DOHH2 (cell line): ENCODE measurements around the gene IFNGR2.

Experiments used
- H3F3A ChIP-seq: fragments of 200-600 bp; sonication (generic), shearing (Covaris generic); 2 replicates; pipeline ENCODE4 v1.6.0; 2016; ENCODE audit warnings: antibody characterized with exemption, mild to moderate bottlenecking; ENCODE audit not compliant: control insufficient read depth, insufficient read depth
- H3K27ac ChIP-seq: fragments of 200-600 bp; sonication (generic); 2 replicates; pipeline ENCODE4 v1.5.1; 2014; ENCODE audit warnings: low read depth, mild to moderate bottlenecking, low read length, moderate library complexity
- H3K27me3 ChIP-seq: fragments of 200-600 bp; sonication (generic); 2 replicates; pipeline ENCODE4 v1.6.1; 2014; ENCODE audit warnings: mild to moderate bottlenecking, low read length, mixed read lengths; ENCODE audit not compliant: control insufficient read depth
- H3K36me3 ChIP-seq: fragments of 200-600 bp; sonication (generic); 2 replicates; pipeline ENCODE4 v1.6.1; 2014; ENCODE audit warnings: mild to moderate bottlenecking, low read length, moderate library complexity, mixed read lengths; ENCODE audit not compliant: control insufficient read depth
- H3K4me1 ChIP-seq: fragments of 200-600 bp; sonication (generic); 2 replicates; pipeline ENCODE4 v1.6.1; 2014; ENCODE audit warnings: mild to moderate bottlenecking, low read length, mixed read lengths; ENCODE audit not compliant: control insufficient read depth
- H3K4me2 ChIP-seq: fragments of 200-600 bp; sonication (generic); 2 replicates; pipeline ENCODE4 v1.6.0; 2014; ENCODE audit warnings: mild to moderate bottlenecking, low read length, moderate library complexity
- H3K4me3 ChIP-seq: fragments of 200-600 bp; sonication (generic); 2 replicates; pipeline ENCODE4 v1.5.1; 2014; ENCODE audit warnings: mild to moderate bottlenecking, low read length, mixed read lengths
- H3K79me2 ChIP-seq: fragments of 200-600 bp; sonication (generic); 2 replicates; pipeline ENCODE4 v1.6.1; 2014; ENCODE audit warnings: mild to moderate bottlenecking, low read length, mixed read lengths; ENCODE audit not compliant: control insufficient read depth
- H3K9me2 ChIP-seq: fragments of 200-600 bp; sonication (generic); replicated peaks from 2 replicates; pipeline ENCODE4 v1.6.1; 2014; ENCODE audit warnings: mild to moderate bottlenecking, low read length, mixed read lengths; ENCODE audit not compliant: control insufficient read depth
- H3K9me3 ChIP-seq: fragments of 200-600 bp; sonication (generic); 2 replicates; pipeline ENCODE4 v1.6.1; 2014; ENCODE audit warnings: antibody characterized with exemption, low read length, mixed read lengths; ENCODE audit not compliant: control insufficient read depth, insufficient read depth
- H4K20me1 ChIP-seq: fragments of 200-600 bp; sonication (generic); 2 replicates; pipeline ENCODE4 v1.6.0; 2014; ENCODE audit warnings: low read depth, mild to moderate bottlenecking, antibody characterized with exemption, low read length, moderate library complexity; ENCODE audit not compliant: control insufficient read depth, insufficient read depth
- CTCF ChIP-seq: fragments of 200-600 bp; sonication (generic); IDR thresholded peaks from one replicate; pipeline ENCODE4 v1.5.1; 2014; ENCODE audit warnings: antibody characterized with exemption, mild to moderate bottlenecking, low read depth, low read length; ENCODE audit not compliant: poor library complexity, severe bottlenecking
- EZH2phosphoT487 ChIP-seq: fragments of 200-600 bp; sonication (generic); IDR thresholded peaks from 2 replicates; pipeline ENCODE4 v1.6.1; 2017; ENCODE audit warnings: borderline replicate concordance, mild to moderate bottlenecking, antibody characterized with exemption, low read length, moderate library complexity, mixed read lengths

The IFNGR2 gene

GRCh38 chr21:33390479-33390878 is 12.7 kb upstream of the IFNGR2 start:
- peaks cover 55% of the 10 kb centered on the region for H3K4me1 ChIP-seq
- H3K4me2 ChIP-seq, result no peak overlapping the region
- no peaks in the 10 kb centered on the region for H3K79me2 ChIP-seq
- H3K27ac ChIP-seq, result no peak overlapping the region
- no peaks in the 10 kb centered on the region for H3K9me3 ChIP-seq
- H3K27me3 ChIP-seq, result no peaks in the 10 kb centered on the region
- no peaks in the 10 kb centered on the region for H3K9me2 ChIP-seq
- H3K36me3 ChIP-seq, result no peaks in the 10 kb centered on the region
- H4K20me1 ChIP-seq, result no peaks in the 10 kb centered on the region
- no peak for TF ChIP-seq CTCF
- TF ChIP-seq EZH2phosphoT487, result no peak
- H3K4me3 ChIP-seq, result no peak overlapping the region
- peaks cover 16% of the 10 kb centered on the region for H3F3A ChIP-seq

- Histone ChIP-seq H3K4me1 (peaks cover 50% of the 10 kb centered on the region), H3K27me3 (no peaks in the 10 kb centered on the region), H3K79me2 (no peaks in the 10 kb centered on the region), H3K27ac (no peak overlapping the region), H3K4me2 (no peak overlapping the region), H3F3A (peaks cover 13% of the 10 kb centered on the region), H3K9me2 (no peaks in the 10 kb centered on the region), H3K36me3 (no peaks in the 10 kb centered on the region), H3K4me3 (no peak overlapping the region), H4K20me1 (no peaks in the 10 kb centered on the region), H3K9me3 (no peaks in the 10 kb centered on the region)
- TF ChIP-seq EZH2phosphoT487 (no peak), CTCF (no peak)
Observed at GRCh38 chr21:33391656-33392055, 11.6 kb upstream of the IFNGR2 start.

GRCh38 chr21:33392284-33392985 is 10.8 kb upstream of the IFNGR2 start:
- H4K20me1 ChIP-seq, result no peaks in the 10 kb centered on the region
- H3K4me1 ChIP-seq, result peaks cover 42% of the 10 kb centered on the region
- no peaks in the 10 kb centered on the region for H3K36me3 ChIP-seq
- no peaks in the 10 kb centered on the region for H3K27me3 ChIP-seq
- H3K4me2 ChIP-seq, result no peak overlapping the region
- H3K4me3 ChIP-seq, result no peak overlapping the region
- peaks cover 10% of the 10 kb centered on the region for H3F3A ChIP-seq
- no peak overlapping the region for H3K27ac ChIP-seq
- no peaks in the 10 kb centered on the region for H3K9me3 ChIP-seq
- no peaks in the 10 kb centered on the region for H3K79me2 ChIP-seq
- no peak for TF ChIP-seq EZH2phosphoT487
- TF ChIP-seq CTCF, result no peak
- no peaks in the 10 kb centered on the region for H3K9me2 ChIP-seq
